DMS114 treated with DMSO at 0.1 percent for 48 hours (cell line): Measurements from ENCODE around the gene BRSK2.

Experiments used
- DNase-seq: peaks from one replicate; lab custom pipeline; 2025; ENCODE audit not compliant: unreplicated experiment; lab: John Stamatoyannopoulos, UW

Gene BRSK2

GRCh38 chr11:1462698-1462975 lies 72.9 kb downstream of the BRSK2 start:
- DNase-seq, result no peak

GRCh38 chr11:1463056-1463455 lies 73.3 kb downstream of the BRSK2 start:
- DNase-seq, result no peak

GRCh38 chr11:1466784-1467183 lies 77.0 kb downstream of the BRSK2 start:
- no peak for DNase-seq

GRCh38 chr11:1467270-1467669 lies 77.5 kb downstream of the BRSK2 start:
- no peak for DNase-seq

GRCh38 chr11:1468002-1468401 lies 78.3 kb downstream of the BRSK2 start:
- no peak for DNase-seq

GRCh38 chr11:1468473-1469066 lies 78.8 kb downstream of the BRSK2 start:
- DNase-seq, result no peak

GRCh38 chr11:1469287-1469910 lies 79.7 kb downstream of the BRSK2 start:
- no peak for DNase-seq

GRCh38 chr11:1469911-1470680 lies 80.4 kb downstream of the BRSK2 start:
- no peak for DNase-seq

GRCh38 chr11:1470681-1471611 lies 81.2 kb downstream of the BRSK2 start:
- DNase-seq, result no peak

GRCh38 chr11:1471736-1472135 lies 82.0 kb downstream of the BRSK2 start:
- DNase-seq, result no peak

- DNase-seq, result no peak
Observed at GRCh38 chr11:1472180-1473005, 82.7 kb downstream of the BRSK2 start.

- DNase-seq, result no peak
Observed at GRCh38 chr11:1473011-1473628, 83.4 kb downstream of the BRSK2 start.

- DNase-seq, result no peak
Observed at GRCh38 chr11:1473786-1474185, 84.1 kb downstream of the BRSK2 start.

- DNase-seq, result no peak
Observed at GRCh38 chr11:1475841-1476240, 86.1 kb downstream of the BRSK2 start.

GRCh38 chr11:1476940-1477736 lies 87.4 kb downstream of the BRSK2 start:
- DNase-seq, result no peak

- no peak for DNase-seq
Observed at GRCh38 chr11:1478011-1478410, 88.3 kb downstream of the BRSK2 start.

- no peak for DNase-seq
Observed at GRCh38 chr11:1478544-1478943, 88.8 kb downstream of the BRSK2 start.

GRCh38 chr11:1479006-1479677 lies 89.4 kb downstream of the BRSK2 start:
- no peak for DNase-seq

GRCh38 chr11:1479678-1480118 lies 90.0 kb downstream of the BRSK2 start:
- DNase-seq, result no peak
